Islet of Langerhans (tissue), 1 donor: Measurements from ENCODE around the gene KCNRG.
"Not testable (repeated sequence)": the region's sequence is repeated elsewhere in the genome, so short reads cannot be mapped to it uniquely, and the experiment has no call there.

Experiments used
- FAIRE-seq: peaks from one replicate; lab custom pipeline; 2011; peaks lifted over from hg19 to GRCh38; lab: Jason Lieb, UNC

The KCNRG gene

DNA sequence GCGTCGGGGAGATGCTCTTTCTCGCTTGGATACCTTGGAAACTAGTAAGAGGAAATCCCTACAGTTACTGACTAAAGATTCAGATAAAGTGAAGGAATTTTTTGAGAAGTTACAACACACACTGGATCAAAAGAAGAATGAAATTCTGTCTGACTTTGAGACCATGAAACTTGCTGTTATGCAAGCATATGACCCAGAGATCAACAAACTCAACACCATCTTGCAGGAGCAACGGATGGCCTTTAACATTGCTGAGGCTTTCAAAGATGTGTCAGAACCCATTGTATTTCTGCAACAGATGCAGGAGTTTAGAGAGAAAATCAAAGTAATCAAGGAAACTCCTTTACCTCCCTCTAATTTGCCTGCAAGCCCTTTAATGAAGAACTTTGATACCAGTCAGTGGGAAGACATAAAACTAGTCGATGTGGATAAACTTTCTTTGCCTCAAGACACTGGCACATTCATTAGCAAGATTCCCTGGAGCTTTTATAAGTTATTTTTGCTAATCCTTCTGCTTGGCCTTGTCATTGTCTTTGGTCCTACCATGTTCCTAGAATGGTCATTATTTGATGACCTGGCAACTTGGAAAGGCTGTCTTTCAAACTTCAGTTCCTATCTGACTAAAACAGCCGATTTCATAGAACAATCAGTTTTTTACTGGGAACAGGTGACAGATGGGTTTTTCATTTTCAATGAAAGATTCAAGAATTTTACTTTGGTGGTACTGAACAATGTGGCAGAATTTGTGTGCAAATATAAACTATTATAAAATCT is 2.7 kb upstream of the KCNRG start:
- no peak for FAIRE-seq

- no peak for FAIRE-seq
These were observed 858 bp upstream of the KCNRG start for GRCh38 chr13:50014386-50014785.

DNA sequence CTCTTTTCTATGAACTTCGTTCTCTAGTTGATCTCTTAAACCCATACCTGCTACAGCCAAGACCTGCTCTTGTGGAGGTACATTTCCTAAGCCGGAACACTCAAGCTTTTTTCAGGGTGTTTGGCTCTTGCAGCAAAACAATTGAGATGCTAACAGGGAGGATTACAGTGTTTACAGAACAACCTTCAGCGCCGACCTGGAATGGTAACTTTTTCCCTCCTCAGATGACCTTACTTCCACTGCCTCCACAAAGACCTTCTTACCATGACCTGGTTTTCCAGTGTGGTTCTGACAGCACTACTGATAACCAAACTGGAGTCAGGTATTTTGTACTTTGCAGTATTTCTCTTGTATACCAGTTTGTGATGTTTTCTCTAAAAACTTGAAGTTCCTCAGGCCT is 506 bp downstream of the KCNRG start:
- FAIRE-seq, result no peak

- FAIRE-seq, result no peak
These were observed 1.2 kb downstream of the KCNRG start for GRCh38 chr13:50016444-50016843.

DNA sequence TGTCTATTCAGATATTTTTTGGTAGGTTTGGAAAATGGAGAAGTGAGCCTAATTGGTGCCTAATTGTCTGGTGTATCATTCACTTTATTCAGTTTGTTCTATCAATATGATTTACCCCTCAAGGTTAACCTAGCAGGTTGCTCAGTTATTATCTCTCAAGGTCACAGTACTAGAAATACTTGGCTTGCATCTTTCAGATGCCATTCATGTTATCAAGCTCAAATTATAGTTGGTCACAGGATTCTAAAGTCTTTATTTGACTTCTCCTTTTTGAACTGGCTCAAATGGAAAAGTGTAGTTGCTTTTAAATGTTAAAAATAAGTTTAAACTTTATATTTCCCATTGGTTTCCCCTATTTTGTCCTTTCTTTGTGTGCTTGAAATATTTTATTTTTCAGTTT is 2.6 kb downstream of the KCNRG start:
- FAIRE-seq, result no peak

DNA sequence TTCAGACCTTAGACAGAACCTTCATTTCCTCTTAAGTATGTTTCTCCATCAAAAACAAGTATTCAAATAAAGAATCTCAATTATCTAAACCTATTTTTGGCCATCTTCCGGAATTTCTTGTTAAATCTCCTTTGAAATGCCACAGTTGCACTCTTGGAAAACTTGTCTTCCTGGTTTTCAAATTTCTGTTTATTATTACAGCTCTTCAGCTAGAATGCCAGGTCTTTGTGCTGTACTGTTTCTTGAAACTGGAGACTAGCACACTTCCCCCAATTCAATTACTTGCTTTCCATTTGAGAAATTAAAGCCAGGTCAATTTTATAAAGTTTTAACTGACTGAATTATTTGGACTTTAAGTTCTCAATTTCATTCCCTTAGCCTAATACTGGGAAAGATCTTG is 10.2 kb downstream of the KCNRG start:
- no peak for FAIRE-seq

GRCh38 chr13:50026788-50027473 is 11.7 kb downstream of the KCNRG start:
- peak; percentile 30 for FAIRE-seq

DNA sequence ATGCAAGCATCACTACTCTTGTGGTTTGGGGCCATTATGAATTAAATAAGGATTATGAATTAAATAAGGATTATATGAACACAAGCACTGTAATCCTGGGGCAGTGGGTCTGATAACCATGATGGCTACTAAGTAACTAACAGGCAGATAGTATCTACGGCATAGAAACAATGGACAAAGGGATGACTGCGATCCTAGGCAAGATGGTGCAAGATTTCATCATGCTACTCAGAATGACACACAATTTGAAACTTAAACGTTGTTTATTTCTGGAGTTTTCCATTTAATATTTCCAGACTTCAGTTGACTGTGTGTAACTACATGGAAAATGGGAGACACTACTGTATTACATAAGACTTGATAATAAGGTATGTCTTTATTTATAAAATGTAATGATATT is 15.1 kb downstream of the KCNRG start:
- FAIRE-seq, result peak; percentile 85

- peak; percentile 51 for FAIRE-seq
These were observed 18.5 kb downstream of the KCNRG start for GRCh38 chr13:50033725-50034124.

DNA sequence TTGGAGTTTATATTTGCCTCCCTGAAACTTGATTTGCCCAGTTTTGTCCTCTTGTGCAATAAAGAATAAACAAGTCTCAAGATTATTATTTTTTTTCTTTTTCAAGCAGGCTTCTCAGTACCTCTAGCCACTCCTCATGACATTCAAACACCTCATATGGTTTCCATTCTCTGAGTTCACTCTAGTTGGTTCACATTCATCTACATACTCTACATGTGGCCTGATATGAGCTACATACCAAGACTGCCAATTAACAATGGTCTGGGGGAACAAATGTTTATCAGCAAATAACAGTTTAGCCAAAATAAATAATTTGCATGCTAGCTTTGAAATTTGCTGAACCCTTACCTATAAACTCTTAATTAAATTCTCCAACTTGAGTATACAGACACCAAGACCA is 22.5 kb downstream of the KCNRG start:
- FAIRE-seq, result no peak

DNA sequence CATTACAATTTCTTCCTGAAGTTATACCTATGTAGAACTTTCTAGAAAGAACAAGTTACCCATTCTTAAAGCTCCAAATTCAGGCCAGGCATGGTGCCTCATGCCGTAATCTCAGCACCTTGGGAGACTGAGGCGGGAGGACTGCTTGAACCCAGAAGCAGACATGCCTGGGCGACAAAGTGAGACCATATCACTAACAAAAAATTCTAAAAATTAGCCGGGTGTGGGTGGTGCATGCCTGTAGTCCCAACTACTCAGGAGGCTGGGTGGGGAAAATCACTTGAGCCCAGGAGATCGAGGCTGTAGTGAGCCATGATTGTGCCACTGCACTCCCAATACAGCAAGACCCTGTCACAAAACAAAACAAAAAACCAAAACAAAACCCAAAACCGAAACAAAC is 23.0 kb downstream of the KCNRG start:
- FAIRE-seq, result no peak

- FAIRE-seq, result no peak
These were observed 37.2 kb downstream of the KCNRG start for GRCh38 chr13:50052478-50052877.

- no peak for FAIRE-seq
These were observed 38.6 kb downstream of the KCNRG start for GRCh38 chr13:50053844-50054243.

GRCh38 chr13:50055454-50055853 is 40.2 kb downstream of the KCNRG start:
- FAIRE-seq, result no peak

- FAIRE-seq, result no peak
These were observed 45.5 kb downstream of the KCNRG start for GRCh38 chr13:50060718-50061117.

- FAIRE-seq, result not testable (repeated sequence)
These were observed 47.1 kb downstream of the KCNRG start for GRCh38 chr13:50062336-50062735.

- FAIRE-seq, result no peak
These were observed 50.5 kb downstream of the KCNRG start for GRCh38 chr13:50065712-50066111.

DNA sequence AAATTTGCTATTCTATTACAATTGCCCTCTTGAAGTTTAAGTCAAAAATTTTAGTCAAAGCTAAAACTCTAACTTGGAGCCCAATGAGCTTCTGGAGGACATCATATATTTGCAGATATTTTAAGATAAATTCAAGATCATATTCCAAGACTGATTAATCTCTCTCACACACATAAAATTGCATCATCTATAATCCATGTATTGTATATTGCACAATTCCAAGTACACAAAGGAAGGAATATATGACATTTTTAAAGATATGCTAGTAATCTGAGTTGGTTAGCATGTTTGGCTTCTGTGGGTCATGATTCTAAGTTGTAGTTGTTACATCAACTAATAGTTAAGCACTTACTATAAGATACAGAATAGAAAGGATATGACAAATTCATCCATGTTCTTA is 53.3 kb downstream of the KCNRG start:
- FAIRE-seq, result no peak

DNA sequence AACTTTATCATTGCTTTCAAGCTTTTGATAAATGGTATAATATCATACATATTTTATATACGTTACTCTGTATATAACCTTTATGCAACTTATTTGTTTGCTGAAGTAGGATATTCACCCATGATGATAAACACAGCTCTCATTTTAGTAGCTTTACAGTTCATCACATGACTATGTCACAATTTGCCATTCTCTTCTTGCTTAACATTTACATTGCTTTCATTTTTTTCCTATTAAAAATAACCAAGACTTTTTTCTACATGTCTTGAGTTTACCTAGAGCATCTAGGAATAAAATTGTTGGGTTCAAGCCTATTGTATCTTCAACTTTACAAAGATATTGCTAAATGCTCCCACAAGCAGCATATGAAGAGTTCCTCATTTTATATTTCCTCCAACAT is 54.0 kb downstream of the KCNRG start:
- peak; percentile 73 for FAIRE-seq

DNA sequence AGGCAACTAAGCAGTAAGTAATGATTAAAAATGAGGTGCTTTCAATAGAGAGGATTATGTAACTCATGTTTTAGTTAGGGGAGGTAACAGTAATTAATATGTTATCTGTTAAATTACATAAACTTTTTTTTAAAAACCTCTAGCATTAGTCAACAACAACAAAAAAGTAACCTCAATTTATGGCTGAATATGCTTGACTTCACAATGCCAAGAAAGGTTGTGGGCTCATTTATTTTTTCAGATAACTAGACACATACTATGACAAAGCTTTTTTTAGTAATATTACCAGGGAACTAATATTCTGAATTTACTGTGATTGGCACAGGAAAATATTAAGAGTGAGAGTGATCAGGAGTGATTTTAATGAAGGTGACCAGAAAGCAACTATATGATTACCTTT is 54.9 kb downstream of the KCNRG start:
- FAIRE-seq, result no peak
